AG04450 (cell line): ENCODE measurements around the gene ATAD1. TPM values are rescaled to one million over a fixed set of nuclear protein-coding genes. Genes with fewer than 3 reads are reported as not detected.

ENCODE experiments used
- CTCF ChIA-PET: fragments of 300-600, 350-600 bp; formaldehyde crosslinking; extraction: SDS; loops from one replicate; lab custom pipeline; 2022; ENCODE audit warnings: antibody characterized with exemption, inconsistent platforms; lab: Charles Lee
- POLR2A ChIA-PET: fragments of 350-600 bp; formaldehyde crosslinking; extraction: SDS; loops from one replicate; lab custom pipeline; 2021; ENCODE audit warnings: antibody characterized with exemption, inconsistent platforms; lab: Yijun Ruan, JAX
- DNase-seq: peaks from one replicate; pipeline ENCODE4 v3.0.0-alpha.2; 2011; ENCODE audit warnings: low read depth, low spot score
- H3K27ac ChIP-seq: one replicate; pipeline ENCODE4 v1.5.1; 2012; ENCODE audit warnings: low read depth, low read length, control low read depth
- H3K27me3 ChIP-seq: one replicate; pipeline ENCODE4 v1.6.0; 2012; ENCODE audit warnings: low read length; ENCODE audit not compliant: control insufficient read depth, insufficient read depth
- H3K4me3 ChIP-seq: 2 replicates; pipeline ENCODE4 v1.5.1; 2011; ENCODE audit warnings: mild to moderate bottlenecking, low read depth, low read length, control low read depth
- H3K9me3 ChIP-seq: 2 replicates; pipeline ENCODE4 v1.5.1; 2012; ENCODE audit warnings: low read length; ENCODE audit not compliant: control insufficient read depth, insufficient read depth
- polyA plus RNA-seq: library from polyadenylated mRNA; depleted of rRNA; stranded (reverse); fragments of >200 nt; gene quantifications from 2 replicates; pipeline ENCODE4 v1.2.3, GENCODE V29; 2011
- TF ChIP-seq, protein P1 (sequence below): IDR thresholded peaks from 2 replicates; pipeline ENCODE4 v1.5.1; 2011; ENCODE audit warnings: low read depth, low read length, control low read depth, inconsistent platforms

The ATAD1 gene
- polyA plus RNA-seq, 1 experiment: 43.7 TPM

DNA sequence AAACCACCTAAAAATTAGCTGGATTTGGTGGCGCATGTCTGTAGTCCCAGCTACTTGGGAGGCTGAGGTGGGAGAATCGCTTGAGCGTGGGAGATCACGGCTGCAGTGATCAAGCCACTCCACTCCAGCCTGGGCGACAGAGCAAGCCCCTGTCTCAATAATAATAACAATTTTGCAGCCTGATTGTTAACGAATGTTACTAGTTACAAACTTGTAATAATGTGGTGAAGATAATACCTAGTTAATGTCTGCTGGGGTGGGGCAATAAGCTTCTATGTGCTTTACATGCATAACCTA is 1.2 kb upstream of the ATAD1 start:
- Histone ChIP-seq H3K27ac (no peak overlapping the region), H3K27me3 (no peaks in the 10 kb centered on the region), H3K4me3 (no peak overlapping the region), H3K9me3 (no peaks in the 10 kb centered on the region)
- ChIA-PET POLR2A (interaction anchor here (0.6 to 1.2 kb wide), 2 partner anchors 42 to 625 kb away, joined by 4 to 6 read pairs; no protein-coding TSS in a partner anchor), CTCF (interaction anchor here (1.0 to 1.3 kb wide), 3 partner anchors 15 to 45 kb away, joined by 3 read pairs; no protein-coding TSS in a partner anchor)
- DNase-seq: no peak
- TF ChIP-seq, protein P1, sequence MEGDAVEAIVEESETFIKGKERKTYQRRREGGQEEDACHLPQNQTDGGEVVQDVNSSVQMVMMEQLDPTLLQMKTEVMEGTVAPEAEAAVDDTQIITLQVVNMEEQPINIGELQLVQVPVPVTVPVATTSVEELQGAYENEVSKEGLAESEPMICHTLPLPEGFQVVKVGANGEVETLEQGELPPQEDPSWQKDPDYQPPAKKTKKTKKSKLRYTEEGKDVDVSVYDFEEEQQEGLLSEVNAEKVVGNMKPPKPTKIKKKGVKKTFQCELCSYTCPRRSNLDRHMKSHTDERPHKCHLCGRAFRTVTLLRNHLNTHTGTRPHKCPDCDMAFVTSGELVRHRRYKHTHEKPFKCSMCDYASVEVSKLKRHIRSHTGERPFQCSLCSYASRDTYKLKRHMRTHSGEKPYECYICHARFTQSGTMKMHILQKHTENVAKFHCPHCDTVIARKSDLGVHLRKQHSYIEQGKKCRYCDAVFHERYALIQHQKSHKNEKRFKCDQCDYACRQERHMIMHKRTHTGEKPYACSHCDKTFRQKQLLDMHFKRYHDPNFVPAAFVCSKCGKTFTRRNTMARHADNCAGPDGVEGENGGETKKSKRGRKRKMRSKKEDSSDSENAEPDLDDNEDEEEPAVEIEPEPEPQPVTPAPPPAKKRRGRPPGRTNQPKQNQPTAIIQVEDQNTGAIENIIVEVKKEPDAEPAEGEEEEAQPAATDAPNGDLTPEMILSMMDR: no peak

- Histone ChIP-seq H3K4me3 (peak overlapping the region; percentile 87), H3K27me3 (no peaks in the 10 kb centered on the region), H3K27ac (peak overlapping the region; percentile 32), H3K9me3 (no peaks in the 10 kb centered on the region)
- TF ChIP-seq, protein P1: 0 out of 2 replicates have a peak, but pooled peaks have one; percentile 4
- DNase-seq: no peak
- CTCF ChIA-PET: interaction anchor here (0.6 to 1.3 kb wide), 6 partner anchors 16 to 571 kb away, joined by 3 to 6 read pairs (median 3); no protein-coding TSS in a partner anchor
- POLR2A ChIA-PET: interaction anchor here (0.6 to 1.2 kb wide), 3 partner anchors 43 to 626 kb away, joined by 4 to 6 read pairs (median 5); partner anchors contain the start of genes KLLN and PTEN
Observed at GRCh38 chr10:87818505-87819288, 671 bp upstream of the ATAD1 start.

DNA sequence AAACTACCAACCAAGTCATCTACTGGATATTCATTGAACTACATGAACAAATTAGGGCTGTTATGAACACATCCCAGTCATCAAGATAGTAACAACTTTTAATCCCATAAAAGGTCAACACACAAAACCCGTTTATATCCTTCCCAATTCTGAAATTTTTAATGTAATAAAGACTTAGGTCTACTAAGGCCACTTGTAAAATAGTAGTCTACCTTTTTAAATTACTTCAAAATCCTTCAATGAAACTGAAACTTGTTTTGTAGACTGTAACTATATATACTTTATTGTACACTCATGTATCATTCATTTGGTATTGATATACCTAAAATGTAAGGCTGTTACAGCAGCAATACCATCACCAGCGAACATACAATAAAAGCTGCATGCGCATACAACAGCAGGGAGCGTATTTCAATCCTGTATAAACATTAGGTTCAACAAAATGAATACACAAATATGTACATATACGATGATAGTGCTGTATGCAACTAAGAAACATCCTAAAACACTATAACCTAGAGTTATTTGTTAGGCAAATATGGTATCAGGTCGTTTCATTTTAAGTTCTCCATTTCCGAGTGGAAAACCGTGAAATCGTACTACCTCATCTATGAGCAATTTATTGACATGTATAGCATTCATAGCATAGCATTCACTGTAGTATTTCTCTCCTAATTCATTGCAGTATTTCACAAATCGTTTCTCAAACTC is 973 bp downstream of the ATAD1 start:
- ChIA-PET CTCF (no interaction called here), POLR2A (interaction anchor here (0.6 to 1.2 kb wide), 2 partner anchors 46 to 994 kb away, joined by 5 read pairs; partner anchors contain the start of genes KLLN and PTEN)

DNA sequence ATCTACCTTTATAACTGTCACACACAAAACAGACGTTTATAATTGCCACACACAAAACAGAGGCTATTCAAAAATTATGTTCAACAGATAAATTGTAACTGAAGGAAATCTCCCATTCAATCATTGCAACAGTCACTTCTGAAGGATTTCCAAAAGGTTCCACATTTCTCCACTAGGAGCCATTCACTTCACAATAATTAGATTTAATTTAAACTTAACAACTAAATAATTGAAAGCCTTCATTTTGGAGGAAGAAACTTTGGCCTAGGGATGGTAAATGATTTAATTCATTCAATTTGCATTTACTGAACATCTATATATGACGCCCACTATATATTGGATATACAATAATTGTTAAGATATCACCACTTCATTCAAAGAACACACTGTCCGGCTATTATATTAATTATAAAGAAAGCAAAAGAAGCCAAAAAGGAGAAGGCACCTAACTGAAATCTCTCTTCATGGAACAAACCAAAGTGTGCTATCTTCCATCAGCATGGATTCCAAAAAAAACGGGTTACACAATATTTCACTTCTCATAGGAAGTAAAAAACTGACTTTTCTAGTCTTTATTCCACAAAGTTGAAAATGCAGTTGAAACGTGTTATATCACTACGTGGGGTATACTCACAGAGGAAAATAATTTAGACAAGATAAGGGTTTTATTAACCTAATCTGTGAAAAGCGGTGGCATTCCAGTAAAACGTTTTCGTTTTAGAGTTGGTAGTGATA is 1.7 kb downstream of the ATAD1 start:
- no peak for DNase-seq
- TF ChIP-seq, protein P1: 0 out of 2 replicates have a peak, but pooled peaks have one; percentile 5
- peak overlapping the region; percentile 87 for H3K4me3 ChIP-seq
- no peak overlapping the region for H3K27ac ChIP-seq
- POLR2A ChIA-PET: interaction anchor here (0.6 kb wide), 1 partner anchor 994 kb away, joined by 5 read pairs; no protein-coding TSS in a partner anchor
- H3K27me3 ChIP-seq: no peaks in the 10 kb centered on the region
- H3K9me3 ChIP-seq: no peaks in the 10 kb centered on the region
- CTCF ChIA-PET: no interaction called here

More for the DNA sequence above, 973 bp downstream of the ATAD1 start:
- TF ChIP-seq, protein P1: no peak
- Histone ChIP-seq H3K27ac (no peak overlapping the region), H3K4me3 (peak overlapping the region; percentile 87), H3K27me3 (no peaks in the 10 kb centered on the region), H3K9me3 (no peaks in the 10 kb centered on the region)
- DNase-seq: no peak
